Stimulated activated naive CD8-positive, alpha-beta T cell treated with anti-CD3 and anti-CD28 coated beads, Interleukin-15, Interleukin-2, amounts not matched to agents 100 ng/mL and 50 ng/mL, for 24 hours (primary cell): ENCODE data around the gene CEP72.

ENCODE experiments used
- H3K27ac Mint-ChIP-seq: one replicate; pipeline ENCODE4 v1.8.0; 2021; ENCODE audit warnings: mild to moderate bottlenecking, mixed read lengths
- H3K27me3 Mint-ChIP-seq: one replicate; pipeline ENCODE4 v1.8.0; 2021; ENCODE audit warnings: mixed read lengths
- H3K36me3 Mint-ChIP-seq: one replicate; pipeline ENCODE4 v1.8.0; 2021; ENCODE audit warnings: low read depth, mixed read lengths
- H3K4me1 Mint-ChIP-seq: one replicate; pipeline ENCODE4 v1.8.0; 2021; ENCODE audit warnings: low read depth, mixed read lengths
- H3K4me3 Mint-ChIP-seq: one replicate; pipeline ENCODE4 v1.8.0; 2021; ENCODE audit warnings: mild to moderate bottlenecking, mixed read lengths
- H3K9me3 Mint-ChIP-seq: one replicate; pipeline ENCODE4 v1.8.0; 2021; ENCODE audit warnings: mixed read lengths

The CEP72 gene

DNA sequence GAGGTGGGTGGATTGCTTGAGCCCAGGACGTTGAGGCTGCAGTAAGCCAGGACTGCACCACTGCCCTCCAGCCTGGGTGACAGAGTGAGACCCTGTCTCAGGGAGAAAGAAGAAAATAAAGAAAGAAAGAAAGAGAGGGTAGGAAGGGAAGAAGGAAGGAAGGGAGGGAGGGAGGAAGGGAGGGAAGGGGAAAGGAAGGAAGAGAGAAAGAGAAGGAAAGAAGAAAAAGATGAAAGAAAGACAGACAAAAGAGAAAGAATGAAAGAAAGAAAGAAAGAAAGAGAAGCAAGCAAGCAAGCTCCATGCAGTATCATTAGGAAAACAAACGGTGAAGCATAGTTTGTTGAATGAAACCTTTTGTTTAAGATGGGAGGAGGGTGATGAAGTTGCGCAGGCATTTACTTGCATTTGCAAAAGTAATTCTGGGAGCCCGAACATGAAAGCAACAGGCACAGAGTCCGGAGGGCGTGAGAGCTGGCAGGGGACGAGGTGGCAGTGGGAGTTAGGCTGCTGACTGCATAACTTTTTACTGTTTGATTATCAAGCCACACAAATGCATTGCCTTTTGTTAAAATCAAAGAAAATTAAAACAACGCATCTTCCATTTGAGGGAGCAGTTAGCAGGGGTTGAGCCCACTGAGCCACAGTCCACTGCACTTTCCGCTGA is 26.0 kb upstream of the CEP72 start:
- Mint-ChIP-seq H3K4me1 (peaks cover 6% of the 10 kb centered on the region), H3K9me3 (peaks cover 8% of the 10 kb centered on the region), H3K4me3 (no peak overlapping the region), H3K36me3 (no peaks in the 10 kb centered on the region), H3K27me3 (peaks cover 32% of the 10 kb centered on the region), H3K27ac (no peak overlapping the region)

- H3K36me3 Mint-ChIP-seq = no peaks in the 10 kb centered on the region
- H3K27ac Mint-ChIP-seq = no peak overlapping the region
- H3K4me3 Mint-ChIP-seq = no peak overlapping the region
- peaks cover 8% of the 10 kb centered on the region for H3K9me3 Mint-ChIP-seq
- H3K4me1 Mint-ChIP-seq = peaks cover 6% of the 10 kb centered on the region
- peaks cover 32% of the 10 kb centered on the region for H3K27me3 Mint-ChIP-seq
Measured at GRCh38 chr5:586751-587285, 25.3 kb upstream of the CEP72 start.

DNA sequence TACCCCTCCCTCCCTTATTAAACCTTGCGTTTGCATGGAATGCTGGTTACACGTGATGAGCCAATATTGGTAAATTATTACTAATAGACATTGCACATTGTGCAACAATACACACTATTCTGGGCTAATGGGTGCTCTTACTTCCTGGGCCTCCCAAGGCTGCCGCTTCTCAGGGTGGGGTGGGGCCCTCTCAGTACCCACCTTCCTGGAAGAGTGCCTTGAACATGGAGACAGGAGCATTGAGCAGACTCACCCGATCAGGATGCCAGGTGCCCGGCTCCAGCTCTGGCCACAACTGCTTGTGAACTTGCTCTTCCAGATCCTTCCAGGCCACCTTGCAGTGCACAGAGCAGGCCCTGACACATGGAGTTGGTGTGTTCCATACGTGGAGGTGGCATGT is 24.7 kb upstream of the CEP72 start:
- peaks cover 29% of the 10 kb centered on the region for H3K27me3 Mint-ChIP-seq
- no peak overlapping the region for H3K27ac Mint-ChIP-seq
- H3K4me3 Mint-ChIP-seq = no peak overlapping the region
- no peaks in the 10 kb centered on the region for H3K36me3 Mint-ChIP-seq
- H3K9me3 Mint-ChIP-seq = peaks cover 8% of the 10 kb centered on the region
- peaks cover 6% of the 10 kb centered on the region for H3K4me1 Mint-ChIP-seq

DNA sequence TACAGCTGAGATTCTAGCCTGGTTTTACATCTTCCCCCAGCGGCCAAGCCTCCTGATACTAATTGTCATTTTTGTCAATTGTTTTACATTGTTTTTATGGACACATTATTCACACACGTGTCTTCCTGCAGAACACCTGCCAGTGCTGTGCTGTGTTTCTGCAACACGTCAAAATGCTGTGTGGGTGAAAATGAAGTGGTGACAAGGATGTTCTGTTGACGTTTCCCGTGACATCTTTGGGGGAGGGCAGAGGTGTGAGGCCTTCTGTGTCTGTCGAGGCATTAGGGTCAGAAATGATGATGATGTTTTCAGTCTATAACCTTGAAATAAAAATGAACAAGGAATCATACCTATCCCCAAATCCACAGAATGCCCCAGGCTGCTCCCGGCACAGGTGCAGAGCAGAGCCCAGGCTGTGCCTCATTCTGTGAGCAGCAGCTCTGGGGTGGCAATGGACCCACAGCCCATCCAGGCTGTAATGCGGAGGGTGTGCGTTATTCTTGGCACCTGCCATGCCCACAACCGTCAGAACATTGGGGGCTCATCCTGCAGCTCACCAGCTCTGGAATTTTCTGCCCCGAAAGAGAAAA is 23.6 kb upstream of the CEP72 start:
- Mint-ChIP-seq H3K9me3 (peaks cover 8% of the 10 kb centered on the region), H3K27ac (no peak overlapping the region), H3K4me1 (peaks cover 6% of the 10 kb centered on the region), H3K36me3 (no peaks in the 10 kb centered on the region), H3K27me3 (peaks cover 33% of the 10 kb centered on the region), H3K4me3 (no peak overlapping the region)

- Mint-ChIP-seq H3K4me1 (peaks cover 6% of the 10 kb centered on the region), H3K27me3 (peaks cover 37% of the 10 kb centered on the region), H3K36me3 (no peaks in the 10 kb centered on the region), H3K27ac (no peak overlapping the region), H3K9me3 (peaks cover 8% of the 10 kb centered on the region), H3K4me3 (no peak overlapping the region)
Measured at GRCh38 chr5:589173-589572, 23.0 kb upstream of the CEP72 start.

DNA sequence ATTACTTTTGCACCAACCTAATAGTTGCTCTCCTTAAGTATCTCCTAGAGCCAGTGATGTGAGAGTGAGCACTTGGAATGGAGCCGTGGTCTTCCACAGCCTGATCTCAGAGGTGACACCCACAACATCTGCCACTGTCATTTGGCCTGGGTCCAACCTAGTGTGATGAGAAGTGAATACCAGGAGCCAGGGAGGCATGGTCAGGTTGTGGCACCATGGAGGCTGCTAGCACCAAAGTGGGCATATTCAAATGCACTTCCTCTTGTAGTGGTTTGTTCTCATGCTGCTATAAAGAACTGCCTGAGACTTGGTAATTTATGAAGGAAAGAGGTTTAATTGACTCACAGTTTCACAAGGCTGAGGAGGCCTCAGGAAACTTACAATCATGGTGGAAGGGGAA is 22.6 kb upstream of the CEP72 start:
- peaks cover 6% of the 10 kb centered on the region for H3K4me1 Mint-ChIP-seq
- H3K4me3 Mint-ChIP-seq = no peak overlapping the region
- H3K27ac Mint-ChIP-seq = no peak overlapping the region
- H3K9me3 Mint-ChIP-seq = peaks cover 8% of the 10 kb centered on the region
- peaks cover 41% of the 10 kb centered on the region for H3K27me3 Mint-ChIP-seq
- no peaks in the 10 kb centered on the region for H3K36me3 Mint-ChIP-seq

DNA sequence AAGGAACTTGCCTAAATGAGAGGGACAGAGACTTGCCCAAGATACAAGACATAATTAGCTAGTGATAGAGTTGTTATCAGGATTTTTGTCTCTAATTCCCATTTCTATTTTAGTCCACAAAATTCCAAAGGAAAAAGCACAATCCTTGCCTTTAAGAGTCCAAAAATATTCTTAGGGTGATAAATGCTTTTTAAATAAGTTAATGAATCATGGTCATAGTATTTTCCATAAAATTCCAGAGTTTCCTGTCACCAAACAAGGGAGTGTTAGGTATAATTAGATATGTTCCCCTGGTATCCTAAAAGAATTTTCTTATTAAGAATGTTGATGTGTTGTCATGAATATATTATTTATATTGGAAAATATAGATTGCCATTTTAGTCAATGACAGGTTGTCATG is 21.8 kb upstream of the CEP72 start:
- Mint-ChIP-seq H3K9me3 (peaks cover 8% of the 10 kb centered on the region), H3K4me3 (no peak overlapping the region), H3K27ac (no peak overlapping the region), H3K4me1 (peaks cover 6% of the 10 kb centered on the region), H3K27me3 (peaks cover 49% of the 10 kb centered on the region), H3K36me3 (no peaks in the 10 kb centered on the region)

DNA sequence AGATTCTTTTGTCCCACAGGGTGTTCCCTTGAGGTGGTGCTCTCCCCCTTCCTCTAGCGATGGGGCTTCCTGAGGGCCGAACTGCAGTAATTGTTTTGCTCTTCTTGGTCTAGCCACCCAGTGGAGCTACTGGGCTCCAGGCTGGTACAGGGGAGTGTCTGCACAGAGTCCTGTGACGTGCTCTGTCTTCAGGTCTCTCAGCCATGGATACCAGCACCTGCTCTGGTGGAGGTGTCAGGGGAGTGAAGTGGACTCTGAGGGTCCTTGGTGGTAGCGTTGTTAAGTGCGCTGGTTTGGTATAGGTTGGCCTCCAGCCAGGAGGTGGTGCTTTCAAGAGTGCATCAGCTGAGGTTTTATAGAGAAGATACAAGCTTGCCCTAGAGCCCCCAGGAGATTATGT is 20.4 kb upstream of the CEP72 start:
- Mint-ChIP-seq H3K27ac (no peak overlapping the region), H3K27me3 (peaks cover 60% of the 10 kb centered on the region)

DNA sequence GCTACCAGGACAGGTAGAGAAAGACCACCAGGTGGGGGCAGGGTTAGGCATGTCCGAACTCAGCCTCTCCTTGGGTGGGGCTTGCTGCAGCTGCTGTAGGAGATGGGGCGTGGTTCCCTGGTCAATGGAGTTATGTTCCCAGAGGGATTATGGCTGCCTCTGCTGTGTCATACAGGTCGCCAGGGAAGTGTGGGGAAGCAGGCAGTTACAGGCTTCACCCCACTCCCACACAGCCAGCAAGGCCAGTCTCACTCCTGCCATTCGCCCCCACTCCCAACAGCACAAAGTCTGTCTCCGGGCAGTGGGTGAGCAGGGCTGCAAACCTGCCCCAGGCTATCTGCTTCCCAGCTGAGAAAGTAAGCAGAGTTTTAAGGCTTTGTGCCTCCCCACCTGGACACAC is 20.0 kb upstream of the CEP72 start:
- H3K9me3 Mint-ChIP-seq = peaks cover 8% of the 10 kb centered on the region
- H3K27me3 Mint-ChIP-seq = peaks cover 63% of the 10 kb centered on the region
- H3K4me1 Mint-ChIP-seq = peaks cover 6% of the 10 kb centered on the region
- no peaks in the 10 kb centered on the region for H3K36me3 Mint-ChIP-seq
- H3K4me3 Mint-ChIP-seq = no peak overlapping the region
- no peak overlapping the region for H3K27ac Mint-ChIP-seq

More for the DNA sequence above, 20.4 kb upstream of the CEP72 start:
- Mint-ChIP-seq H3K4me3 (no peak overlapping the region), H3K4me1 (peaks cover 6% of the 10 kb centered on the region), H3K36me3 (no peaks in the 10 kb centered on the region), H3K9me3 (peaks cover 8% of the 10 kb centered on the region)

- H3K9me3 Mint-ChIP-seq = peaks cover 8% of the 10 kb centered on the region
- no peak overlapping the region for H3K27ac Mint-ChIP-seq
- H3K4me1 Mint-ChIP-seq = peaks cover 9% of the 10 kb centered on the region
- no peaks in the 10 kb centered on the region for H3K36me3 Mint-ChIP-seq
- H3K4me3 Mint-ChIP-seq = no peak overlapping the region
- peaks cover 69% of the 10 kb centered on the region for H3K27me3 Mint-ChIP-seq
Measured at GRCh38 chr5:593511-593910, 18.6 kb upstream of the CEP72 start.

DNA sequence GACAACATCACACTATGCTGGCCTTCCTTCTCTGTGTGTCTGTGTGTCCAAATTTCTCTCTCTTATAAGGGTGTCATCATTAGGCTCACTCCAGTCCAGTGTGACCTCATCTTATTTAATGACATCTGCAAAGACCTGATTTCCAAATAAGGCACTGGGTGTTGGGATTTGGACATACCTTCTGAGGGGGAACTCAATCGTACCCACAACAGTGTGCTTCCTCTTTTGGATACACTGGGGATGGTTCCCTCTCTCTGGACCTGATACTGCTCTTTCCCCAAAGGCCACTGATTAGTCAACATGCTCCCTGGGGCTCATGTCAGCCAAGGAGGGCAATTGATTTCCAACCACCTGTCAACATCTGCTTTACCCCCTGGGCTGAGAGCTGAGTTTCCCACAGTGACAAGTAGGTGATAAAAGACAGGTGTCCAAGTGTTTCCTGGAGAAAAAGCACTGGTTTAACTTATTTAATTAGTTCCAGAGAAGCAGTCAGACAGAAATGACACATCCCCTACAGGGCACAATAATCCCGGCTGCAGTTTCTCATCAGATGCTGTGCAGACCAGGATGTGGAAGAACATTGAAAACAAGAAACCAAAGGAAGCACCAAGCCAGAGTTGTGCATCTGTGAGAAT is 17.8 kb upstream of the CEP72 start:
- Mint-ChIP-seq H3K9me3 (peaks cover 6% of the 10 kb centered on the region), H3K4me3 (no peak overlapping the region), H3K27ac (no peak overlapping the region), H3K36me3 (no peaks in the 10 kb centered on the region), H3K4me1 (peaks cover 10% of the 10 kb centered on the region), H3K27me3 (peaks cover 77% of the 10 kb centered on the region)

- Mint-ChIP-seq H3K27ac (no peak overlapping the region), H3K27me3 (peaks cover 76% of the 10 kb centered on the region)
Measured at GRCh38 chr5:595285-595875, 16.8 kb upstream of the CEP72 start.

GRCh38 chr5:597871-598563 is 14.1 kb upstream of the CEP72 start:
- H3K27me3 Mint-ChIP-seq = peaks cover 55% of the 10 kb centered on the region
- H3K4me1 Mint-ChIP-seq = peaks cover 4% of the 10 kb centered on the region
- no peak overlapping the region for H3K27ac Mint-ChIP-seq
- H3K4me3 Mint-ChIP-seq = no peak overlapping the region
- H3K9me3 Mint-ChIP-seq = no peaks in the 10 kb centered on the region
- H3K36me3 Mint-ChIP-seq = no peaks in the 10 kb centered on the region

More at GRCh38 chr5:595285-595875, 16.8 kb upstream of the CEP72 start:
- H3K9me3 Mint-ChIP-seq = no peaks in the 10 kb centered on the region
- H3K36me3 Mint-ChIP-seq = no peaks in the 10 kb centered on the region
- H3K4me1 Mint-ChIP-seq = peaks cover 4% of the 10 kb centered on the region
- no peak overlapping the region for H3K4me3 Mint-ChIP-seq

GRCh38 chr5:598564-598890 is 13.6 kb upstream of the CEP72 start:
- Mint-ChIP-seq H3K27me3 (peaks cover 55% of the 10 kb centered on the region), H3K27ac (no peak overlapping the region), H3K4me3 (no peak overlapping the region), H3K9me3 (no peaks in the 10 kb centered on the region), H3K36me3 (no peaks in the 10 kb centered on the region), H3K4me1 (peaks cover 4% of the 10 kb centered on the region)
